Liver (tissue), 9 donors: ENCODE data around the gene PLEKHO2. TPM values are rescaled to one million over a fixed set of nuclear protein-coding genes. Genes with fewer than 3 reads are reported as not detected.

ENCODE experiments used
- DNase-seq: peaks from one replicate; pipeline ENCODE4 v3.0.0-alpha.2; 2017; ENCODE audit warnings: low spot score
- H3K27ac ChIP-seq, 2 donors: one replicate each; pipeline ENCODE4 v1.7.0; 2013; ENCODE audit warnings: inconsistent platforms in 2 of 2, low read length in 2 of 2, control low read depth in 1 of 2, low read depth in 1 of 2, mild to moderate bottlenecking in 1 of 2
- H3K27me3 ChIP-seq, 4 donors: one replicate each; pipeline versions ENCODE4 v1.6.1 to v1.7.0; 2013; ENCODE audit warnings: low read length in 3 of 4, inconsistent platforms in 1 of 4, mild to moderate bottlenecking in 1 of 4, moderate library complexity in 1 of 4; ENCODE audit not compliant: control insufficient read depth in 4 of 4, insufficient read depth in 4 of 4
- H3K36me3 ChIP-seq, 4 donors: one replicate each; pipeline versions ENCODE4 v1.6.1 to v1.7.0; 2013; ENCODE audit warnings: low read length in 3 of 4, mild to moderate bottlenecking in 3 of 4, low read depth in 1 of 4, moderate library complexity in 1 of 4; ENCODE audit not compliant: control insufficient read depth in 4 of 4, insufficient read depth in 3 of 4
- H3K4me1 ChIP-seq, 4 donors: one replicate each; pipeline versions ENCODE4 v1.6.1 to v1.7.0; 2013; ENCODE audit warnings: low read length in 3 of 4, mild to moderate bottlenecking in 3 of 4, moderate library complexity in 1 of 4; ENCODE audit not compliant: control insufficient read depth in 4 of 4, insufficient read depth in 4 of 4
- H3K4me3 ChIP-seq, 3 donors: one replicate each; pipeline versions ENCODE4 v1.6.1 to v1.7.0; 2013; ENCODE audit warnings: low read length in 3 of 3, control low read depth in 1 of 3, low read depth in 1 of 3, mild to moderate bottlenecking in 1 of 3
- H3K9ac ChIP-seq, 2 donors: one replicate each; pipeline ENCODE4 v1.7.0; 2013; ENCODE audit warnings: low read length in 2 of 2, mild to moderate bottlenecking in 2 of 2, moderate library complexity in 2 of 2, control low read depth in 1 of 2, low read depth in 1 of 2
- H3K9me3 ChIP-seq, 4 donors: one replicate each; pipeline versions ENCODE4 v1.6.1 to v1.7.0; 2013; ENCODE audit warnings: low read length in 3 of 4; ENCODE audit not compliant: control insufficient read depth in 4 of 4
- FOXA2 ChIP-seq: IDR thresholded peaks from 2 replicates; pipeline ENCODE4 v1.6.1; 2016; ENCODE audit warnings: antibody characterized with exemption
- GABPA ChIP-seq, 2 donors: IDR thresholded peaks in 1 of 2; conservative IDR thresholded peaks in 1 of 2; 2 replicates each; pipeline ENCODE4 v1.6.1; 2016; ENCODE audit warnings: antibody characterized with exemption in 2 of 2, mild to moderate bottlenecking in 1 of 2, moderate library complexity in 1 of 2
- HNF4A ChIP-seq, 2 donors: conservative IDR thresholded peaks; 2 replicates each; pipeline ENCODE4 v1.6.1; 2016; ENCODE audit warnings: antibody characterized with exemption in 2 of 2, mild to moderate bottlenecking in 2 of 2
- NR2F2 ChIP-seq: IDR thresholded peaks from 2 replicates; pipeline ENCODE4 v1.6.1; 2016; ENCODE audit warnings: antibody characterized with exemption
- RAD21 ChIP-seq, 2 donors: IDR thresholded peaks; 2 replicates each; pipeline ENCODE4 v1.6.1; 2016; ENCODE audit warnings: antibody characterized with exemption in 2 of 2, mild to moderate bottlenecking in 2 of 2
- RXRA ChIP-seq, 2 donors: IDR thresholded peaks; 2 replicates each; pipeline ENCODE4 v1.6.1; 2017 to 2018; ENCODE audit warnings: antibody characterized with exemption in 2 of 2, mild to moderate bottlenecking in 1 of 2
- YY1 ChIP-seq: IDR thresholded peaks from 2 replicates; pipeline ENCODE4 v1.6.1; 2016; ENCODE audit warnings: antibody characterized with exemption, mild to moderate bottlenecking
- WGBS: extraction: QIAGEN DNeasy Blood & Tissue Kit; methylation state at CpG from one replicate; pipeline ENCODE4 v1.1.7; 2013; 5-methylcytosine and 5-hydroxymethylcytosine counted together
- polyA plus RNA-seq, 2 donors: library from polyadenylated mRNA; stranded (reverse) in 1 of 2; unstranded in 1 of 2; fragments of 200-250 nt in 1 of 2; fragments of >200 nt in 1 of 2; fragmentation: Nextera tagmentation in 1 of 2; extraction: Ambion mirVana in 1 of 2; gene quantifications; one replicate each; pipeline versions ENCODE4 v1.2.1 to v1.2.3, GENCODE V29; 2013 to 2015
- total RNA-seq, 2 donors: library from RNA; depleted of rRNA; stranded (reverse); fragments of >200 nt; gene quantifications; one replicate each; pipeline ENCODE4 v1.2.3, GENCODE V29; 2014
- TF ChIP-seq, protein P1 (sequence below): fragments of 150-350 bp; IDR thresholded peaks from 2 replicates; pipeline ENCODE4 v1.5.1; 2017; ENCODE audit warnings: improper control_type of control experiment, low read depth, low read length; ENCODE audit not compliant: missing input control
- TF ChIP-seq, protein P2 (sequence below): IDR thresholded peaks from 2 replicates; pipeline ENCODE4 v1.6.1; 2016; ENCODE audit warnings: antibody characterized with exemption, mild to moderate bottlenecking
- TF ChIP-seq, protein P3 (sequence below): IDR thresholded peaks from 2 replicates; pipeline ENCODE4 v1.6.1; 2016; ENCODE audit warnings: antibody characterized with exemption
- donor health status: healthy.
- donor health status: healthy.
- donor health status: healthy.
- donor health status: healthy.
- donor health status: healthy.

Gene PLEKHO2
- total and polyA plus RNA-seq, 4 donors, result 2.0 to 11.3 (median 8.5) TPM

DNA sequence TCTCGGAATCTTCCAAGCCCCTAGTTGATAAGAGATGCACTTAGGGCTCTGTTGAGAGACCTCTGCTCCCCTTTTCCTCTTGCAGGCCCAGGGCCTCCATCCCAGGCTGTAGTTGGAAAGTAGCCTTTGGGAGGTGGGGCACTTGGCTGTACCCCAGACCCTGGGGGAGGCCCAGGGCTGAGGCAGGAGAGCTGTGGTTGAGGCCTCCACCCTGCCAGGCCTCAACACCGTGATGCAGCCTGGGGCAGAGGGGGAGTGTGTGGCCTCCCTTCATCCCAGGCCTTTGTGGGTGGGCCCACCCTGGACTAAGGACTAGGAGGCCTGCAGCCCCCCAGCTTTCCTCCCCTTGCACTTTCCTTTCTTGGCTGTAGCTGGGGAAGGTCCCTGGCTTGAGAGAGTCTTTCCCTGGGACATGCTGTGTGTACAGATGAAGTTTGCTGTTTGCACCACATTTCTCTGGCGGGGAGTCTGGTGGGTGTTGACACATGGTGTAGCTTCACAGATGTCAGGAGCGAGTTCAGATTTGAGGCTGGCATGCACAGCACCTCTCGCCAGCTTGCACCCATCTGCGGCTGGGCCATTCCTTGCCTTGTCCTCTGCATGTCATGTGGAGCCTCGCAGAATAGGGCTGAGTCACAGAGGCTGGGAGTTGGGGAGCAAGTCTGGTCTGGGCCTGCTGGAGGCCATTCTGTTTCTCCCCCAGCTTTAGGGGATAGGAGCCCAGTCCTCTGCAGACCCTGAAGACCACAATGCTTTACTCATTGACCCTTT is 13.7 kb downstream of the PLEKHO2 start:
- Histone ChIP-seq H3K36me3 (peaks cover 0 to 3% (median 2%) of the 10 kb centered on the region in 4 donors), H3K9me3 (no peaks in the 10 kb centered on the region), H3K9ac (no peak overlapping the region), H3K4me3 (no peak overlapping the region), H3K4me1 (peaks cover 0 to 20% (median 11%) of the 10 kb centered on the region in 4 donors), H3K27me3 (no peaks in the 10 kb centered on the region), H3K27ac (no peak overlapping the region)
- WGBS, result 86% methylated on average over 7 of the region's 7 CpGs
- DNase-seq, result no peak
- TF ChIP-seq, protein P1, sequence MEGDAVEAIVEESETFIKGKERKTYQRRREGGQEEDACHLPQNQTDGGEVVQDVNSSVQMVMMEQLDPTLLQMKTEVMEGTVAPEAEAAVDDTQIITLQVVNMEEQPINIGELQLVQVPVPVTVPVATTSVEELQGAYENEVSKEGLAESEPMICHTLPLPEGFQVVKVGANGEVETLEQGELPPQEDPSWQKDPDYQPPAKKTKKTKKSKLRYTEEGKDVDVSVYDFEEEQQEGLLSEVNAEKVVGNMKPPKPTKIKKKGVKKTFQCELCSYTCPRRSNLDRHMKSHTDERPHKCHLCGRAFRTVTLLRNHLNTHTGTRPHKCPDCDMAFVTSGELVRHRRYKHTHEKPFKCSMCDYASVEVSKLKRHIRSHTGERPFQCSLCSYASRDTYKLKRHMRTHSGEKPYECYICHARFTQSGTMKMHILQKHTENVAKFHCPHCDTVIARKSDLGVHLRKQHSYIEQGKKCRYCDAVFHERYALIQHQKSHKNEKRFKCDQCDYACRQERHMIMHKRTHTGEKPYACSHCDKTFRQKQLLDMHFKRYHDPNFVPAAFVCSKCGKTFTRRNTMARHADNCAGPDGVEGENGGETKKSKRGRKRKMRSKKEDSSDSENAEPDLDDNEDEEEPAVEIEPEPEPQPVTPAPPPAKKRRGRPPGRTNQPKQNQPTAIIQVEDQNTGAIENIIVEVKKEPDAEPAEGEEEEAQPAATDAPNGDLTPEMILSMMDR, result no peak
- TF ChIP-seq, protein P2, sequence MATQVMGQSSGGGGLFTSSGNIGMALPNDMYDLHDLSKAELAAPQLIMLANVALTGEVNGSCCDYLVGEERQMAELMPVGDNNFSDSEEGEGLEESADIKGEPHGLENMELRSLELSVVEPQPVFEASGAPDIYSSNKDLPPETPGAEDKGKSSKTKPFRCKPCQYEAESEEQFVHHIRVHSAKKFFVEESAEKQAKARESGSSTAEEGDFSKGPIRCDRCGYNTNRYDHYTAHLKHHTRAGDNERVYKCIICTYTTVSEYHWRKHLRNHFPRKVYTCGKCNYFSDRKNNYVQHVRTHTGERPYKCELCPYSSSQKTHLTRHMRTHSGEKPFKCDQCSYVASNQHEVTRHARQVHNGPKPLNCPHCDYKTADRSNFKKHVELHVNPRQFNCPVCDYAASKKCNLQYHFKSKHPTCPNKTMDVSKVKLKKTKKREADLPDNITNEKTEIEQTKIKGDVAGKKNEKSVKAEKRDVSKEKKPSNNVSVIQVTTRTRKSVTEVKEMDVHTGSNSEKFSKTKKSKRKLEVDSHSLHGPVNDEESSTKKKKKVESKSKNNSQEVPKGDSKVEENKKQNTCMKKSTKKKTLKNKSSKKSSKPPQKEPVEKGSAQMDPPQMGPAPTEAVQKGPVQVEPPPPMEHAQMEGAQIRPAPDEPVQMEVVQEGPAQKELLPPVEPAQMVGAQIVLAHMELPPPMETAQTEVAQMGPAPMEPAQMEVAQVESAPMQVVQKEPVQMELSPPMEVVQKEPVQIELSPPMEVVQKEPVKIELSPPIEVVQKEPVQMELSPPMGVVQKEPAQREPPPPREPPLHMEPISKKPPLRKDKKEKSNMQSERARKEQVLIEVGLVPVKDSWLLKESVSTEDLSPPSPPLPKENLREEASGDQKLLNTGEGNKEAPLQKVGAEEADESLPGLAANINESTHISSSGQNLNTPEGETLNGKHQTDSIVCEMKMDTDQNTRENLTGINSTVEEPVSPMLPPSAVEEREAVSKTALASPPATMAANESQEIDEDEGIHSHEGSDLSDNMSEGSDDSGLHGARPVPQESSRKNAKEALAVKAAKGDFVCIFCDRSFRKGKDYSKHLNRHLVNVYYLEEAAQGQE, result no peak
- TF ChIP-seq RAD21 (IDR thresholded peaks at IDR 0.05) (no peak), GABPA (IDR thresholded peaks at IDR 0.05 in 1 of 2, conservative IDR thresholded peaks at IDR 0.05 in 1 of 2) (no peak), RXRA (IDR thresholded peaks at IDR 0.05) (no peak), FOXA2 (no peak), YY1 (no peak), HNF4A (conservative IDR thresholded peaks at IDR 0.05) (no peak)
- TF ChIP-seq, protein P3, sequence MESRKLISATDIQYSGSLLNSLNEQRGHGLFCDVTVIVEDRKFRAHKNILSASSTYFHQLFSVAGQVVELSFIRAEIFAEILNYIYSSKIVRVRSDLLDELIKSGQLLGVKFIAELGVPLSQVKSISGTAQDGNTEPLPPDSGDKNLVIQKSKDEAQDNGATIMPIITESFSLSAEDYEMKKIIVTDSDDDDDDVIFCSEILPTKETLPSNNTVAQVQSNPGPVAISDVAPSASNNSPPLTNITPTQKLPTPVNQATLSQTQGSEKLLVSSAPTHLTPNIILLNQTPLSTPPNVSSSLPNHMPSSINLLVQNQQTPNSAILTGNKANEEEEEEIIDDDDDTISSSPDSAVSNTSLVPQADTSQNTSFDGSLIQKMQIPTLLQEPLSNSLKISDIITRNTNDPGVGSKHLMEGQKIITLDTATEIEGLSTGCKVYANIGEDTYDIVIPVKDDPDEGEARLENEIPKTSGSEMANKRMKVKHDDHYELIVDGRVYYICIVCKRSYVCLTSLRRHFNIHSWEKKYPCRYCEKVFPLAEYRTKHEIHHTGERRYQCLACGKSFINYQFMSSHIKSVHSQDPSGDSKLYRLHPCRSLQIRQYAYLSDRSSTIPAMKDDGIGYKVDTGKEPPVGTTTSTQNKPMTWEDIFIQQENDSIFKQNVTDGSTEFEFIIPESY, result no peak

DNA sequence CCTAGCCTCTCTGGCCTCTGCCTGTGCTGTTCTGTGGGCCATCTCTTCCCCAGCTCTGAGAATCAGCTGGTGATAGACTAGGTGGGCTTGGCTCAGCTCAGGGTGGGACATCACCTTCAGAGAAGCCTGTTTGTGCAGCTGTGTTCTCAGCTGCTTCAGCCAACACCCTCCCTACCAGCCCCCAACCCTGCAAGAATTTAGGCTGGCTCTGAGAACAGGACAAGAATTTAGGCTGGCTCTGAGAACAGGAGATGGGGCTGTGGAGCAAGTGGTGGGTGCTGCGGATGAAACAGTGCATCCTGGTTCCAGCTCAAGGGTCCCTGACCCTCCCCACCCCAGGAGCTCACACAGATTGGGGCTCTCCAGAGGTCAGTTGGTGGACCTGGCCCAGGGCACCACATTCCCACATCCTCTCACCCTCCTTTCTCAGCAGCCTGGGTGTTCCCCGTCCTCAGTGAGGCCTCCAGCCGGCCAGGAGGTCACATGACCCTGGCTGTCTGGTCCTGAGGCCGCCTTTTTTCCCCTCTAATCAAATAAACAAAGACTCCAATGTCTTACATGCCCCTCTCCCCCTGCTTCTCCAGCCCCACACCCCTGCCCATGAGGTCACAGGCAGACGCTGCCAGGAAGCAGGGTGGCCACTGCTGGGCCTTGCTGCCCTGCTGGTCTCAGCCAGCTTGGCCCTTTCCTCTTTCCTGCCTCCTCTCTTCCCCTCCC is 14.9 kb downstream of the PLEKHO2 start:
- peak overlapping the region; percentile 34 to 40 for H3K27ac ChIP-seq
- no peak for TF ChIP-seq RXRA (IDR thresholded peaks at IDR 0.05)
- peak; percentile 79 for TF ChIP-seq NR2F2
- 68% methylated on average over 5 of the region's 5 CpGs for WGBS
- H3K4me1 ChIP-seq, result peaks cover 0 to 22% (median 5%) of the 10 kb centered on the region in 4 donors
- DNase-seq, result no peak
- H3K4me3 ChIP-seq, result no peak overlapping the region
- no peaks in the 10 kb centered on the region for H3K9me3 ChIP-seq
- no peak overlapping the region for H3K9ac ChIP-seq
- H3K36me3 ChIP-seq, result peaks cover 0 to 3% (median 2%) of the 10 kb centered on the region in 4 donors
- no peaks in the 10 kb centered on the region for H3K27me3 ChIP-seq
